Panc1 (cell line): ENCODE measurements around the gene RNF4. TPM values are rescaled to one million over a fixed set of nuclear protein-coding genes. Genes with fewer than 3 reads are reported as not detected.

Experiments
- ATAC-seq: fragments of 200-7000 bp; cut with Tn5 transposase; 2 replicates; pipeline ENCODE4 v1.9.1; 2020; ENCODE audit warnings: mild to moderate bottlenecking, moderate library complexity
- BruUV-seq: library from RNA; stranded (reverse); fragments of 400-500 nt; replicated peaks from 2 replicates; lab custom pipeline; 2021; lab: Mats Ljungman, UMichigan
- CTCF ChIA-PET: fragments of 300-600 bp; sonication (Branson Sonifier 250); formaldehyde crosslinking; loops from one replicate; lab custom pipeline; 2022; ENCODE audit warnings: antibody characterized with exemption; lab: Charles Lee
- POLR2A ChIA-PET: fragments of 300-600 bp; sonication (Branson Sonifier 250); formaldehyde crosslinking; loops from one replicate; lab custom pipeline; 2022; ENCODE audit warnings: antibody characterized with exemption; lab: Charles Lee
- DNase-seq: peaks from one replicate; pipeline ENCODE4 v3.0.0-alpha.2; 2010; ENCODE audit warnings: low read depth, low spot score
- H3K27ac ChIP-seq: 2 replicates; pipeline ENCODE4 v1.5.1; 2011; ENCODE audit warnings: mild to moderate bottlenecking, low read length, inconsistent platforms
- H3K27me3 ChIP-seq: fragments of 200-500 bp; sonication (Bioruptor generic); 2 replicates; pipeline ENCODE4 v1.6.0; 2014; ENCODE audit warnings: low read length, inconsistent platforms; ENCODE audit not compliant: control insufficient read depth, insufficient read depth
- H3K36me3 ChIP-seq: fragments of 200-500 bp; sonication (Bioruptor generic); 2 replicates; pipeline ENCODE4 v1.5.1; 2014; ENCODE audit warnings: inconsistent platforms, mild to moderate bottlenecking, low read length, moderate library complexity; ENCODE audit not compliant: control insufficient read depth, insufficient read depth
- H3K4me1 ChIP-seq: 2 replicates; pipeline ENCODE4 v1.5.1; 2011; ENCODE audit warnings: inconsistent platforms, mild to moderate bottlenecking, low read length, moderate library complexity; ENCODE audit not compliant: control insufficient read depth, insufficient read depth
- H3K4me3 ChIP-seq, 2 experiments: 2 replicates each; pipeline ENCODE4 v1.5.1; 2011 to 2012; ENCODE audit warnings: low read depth in 2 of 2, low read length in 2 of 2, mild to moderate bottlenecking in 2 of 2, inconsistent platforms in 1 of 2, moderate library complexity in 1 of 2
- H3K9me3 ChIP-seq: fragments of 200-500 bp; sonication (Bioruptor generic); 2 replicates; pipeline ENCODE4 v1.5.1; 2014; ENCODE audit warnings: low read depth, mild to moderate bottlenecking, inconsistent platforms, low read length, moderate library complexity; ENCODE audit not compliant: control insufficient read depth, insufficient read depth
- POLR2AphosphoS5 ChIP-seq: IDR thresholded peaks from 2 replicates; pipeline ENCODE4 v1.6.1; 2012; ENCODE audit warnings: mild to moderate bottlenecking, low read depth, low read length, moderate library complexity
- SIN3A ChIP-seq: IDR thresholded peaks from 2 replicates; pipeline ENCODE4 v1.6.1; 2012; ENCODE audit warnings: low read depth, mild to moderate bottlenecking, low read length, moderate library complexity, borderline replicate concordance; ENCODE audit not compliant: insufficient read depth
- TCF7L2 ChIP-seq: IDR thresholded peaks from 2 replicates; pipeline ENCODE4 v1.6.1; 2011; ENCODE audit warnings: mild to moderate bottlenecking, low read depth, low read length, inconsistent platforms
- in situ Hi-C: cut with HindIII; loops from 2 replicates; pipeline ENCODE4 v1.10.0; 2016; ENCODE audit warnings: low sequenced_read_pairs, low pct_unique_long_range_greater_than_20kb
- intact Hi-C: fragments of 100-400 bp; cut with micrococcal nuclease; formaldehyde crosslinking; loops from one replicate; pipeline ENCODE4 v1.10.0; 2022; ENCODE audit not compliant: unreplicated experiment
- total RNA-seq: library from RNA; stranded (reverse); gene quantifications from one replicate; pipeline ENCODE4 v1.2.1, GENCODE V29; 2021; ENCODE audit not compliant: unreplicated experiment
- TF ChIP-seq, protein P1 (sequence below), 2 experiments: IDR thresholded peaks; 2 replicates each; pipeline ENCODE4 v1.6.1; 2011 to 2012; ENCODE audit warnings: low read depth in 2 of 2, control low read depth in 1 of 2, low read length in 1 of 2, mild to moderate bottlenecking in 1 of 2, moderate library complexity in 1 of 2; ENCODE audit not compliant: insufficient read depth in 1 of 2
- TF ChIP-seq, protein P2 (sequence below): fragments of 450-650 bp; IDR thresholded peaks from 2 replicates; pipeline ENCODE4 v1.5.1; 2017; ENCODE audit warnings: mild to moderate bottlenecking

The RNF4 gene
- total RNA-seq, 1 experiment from 2014 or later, result 55.0 TPM

DNA sequence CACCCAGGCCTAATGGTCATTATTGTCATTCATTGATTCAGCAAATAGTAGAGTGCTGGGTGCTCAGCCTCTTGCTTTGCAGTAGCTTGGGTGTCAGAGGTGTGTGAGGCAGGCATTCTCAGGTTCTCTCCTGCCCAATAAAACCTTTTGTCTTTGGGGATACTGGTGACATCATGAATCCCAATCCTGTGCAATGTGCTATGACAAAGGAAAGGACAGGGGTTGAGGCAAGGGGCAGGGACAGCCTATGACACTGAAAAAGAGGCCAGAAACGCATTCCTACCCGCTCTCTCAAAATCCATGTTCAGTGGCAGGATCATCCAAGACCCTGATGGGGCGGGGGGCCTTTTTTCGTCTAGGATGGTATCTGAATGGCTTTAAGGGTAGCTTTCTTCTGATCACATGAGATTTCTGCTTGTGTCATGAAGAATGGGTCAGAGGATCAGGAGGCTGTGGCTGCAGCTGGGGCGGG is 66.0 kb downstream of the RNF4 start:
- CTCF ChIA-PET, result no interaction called here
- in situ Hi-C loops, result no loop called here

DNA sequence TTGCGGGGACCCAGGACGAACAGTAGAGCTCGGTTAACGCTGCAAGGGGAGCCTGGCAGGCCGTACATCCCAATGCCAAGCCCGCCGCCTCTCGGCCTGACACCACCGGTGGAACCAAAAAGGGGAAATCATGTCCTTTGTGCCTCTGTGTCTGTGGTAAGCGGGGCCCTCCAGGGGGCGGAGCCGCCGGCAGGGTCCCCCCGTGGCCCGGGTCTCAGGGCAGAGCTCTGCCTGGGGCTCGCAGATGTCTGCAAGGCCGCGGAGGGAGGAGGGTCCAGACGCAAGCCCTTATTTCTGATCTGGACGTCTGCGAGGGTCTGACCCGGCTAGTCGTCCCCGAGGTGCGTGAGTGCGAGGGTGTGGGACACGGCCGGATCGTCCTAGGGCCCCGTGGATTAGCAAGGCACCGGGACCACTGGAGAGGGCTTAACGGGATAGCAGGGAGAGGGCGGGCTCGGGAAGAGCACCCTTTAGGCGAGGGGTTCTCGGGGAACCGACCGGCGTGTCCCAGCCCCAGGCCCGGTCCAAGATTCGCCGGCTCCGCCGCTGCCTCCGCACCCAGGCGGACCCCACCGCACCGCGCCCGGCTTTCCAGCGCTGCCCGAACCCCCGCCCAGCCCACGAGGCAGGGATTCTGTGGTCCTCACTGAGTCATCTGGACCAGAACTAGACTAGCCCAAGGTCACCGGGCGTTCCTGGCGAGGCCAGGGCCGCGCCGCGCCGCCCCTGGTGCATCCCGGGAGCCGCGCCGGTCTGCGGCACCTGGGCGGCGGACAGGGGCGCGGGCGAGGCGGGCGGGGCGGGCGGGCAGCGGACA is 66.7 kb downstream of the RNF4 start:
- H3K4me3 ChIP-seq, result peak overlapping the region; percentile 63 to 67
- H3K9me3 ChIP-seq, result no peaks in the 10 kb centered on the region
- BruUV-seq, result no TSS peak
- no peak for DNase-seq
- peak; percentile 12 for ATAC-seq
- H3K36me3 ChIP-seq, result no peaks in the 10 kb centered on the region; the same call in 1 of the 2 replicates
- CTCF ChIA-PET, result interaction anchor here (0.6 kb wide), 1 partner anchor 367 kb away, joined by 6 read pairs; no protein-coding TSS in a partner anchor
- peaks cover 5% of the 10 kb centered on the region; the same call in 1 of the 2 replicates for H3K4me1 ChIP-seq
- intact Hi-C loops, result no loop called here
- in situ Hi-C loops, result no loop called here
- POLR2A ChIA-PET, result no interaction called here
- H3K27ac ChIP-seq, result peak overlapping the region; percentile 84
- TF ChIP-seq SIN3A (no peak), POLR2AphosphoS5 (peak; percentile 36; the same call in 1 of the 2 replicates)
- TF ChIP-seq, protein P1, sequence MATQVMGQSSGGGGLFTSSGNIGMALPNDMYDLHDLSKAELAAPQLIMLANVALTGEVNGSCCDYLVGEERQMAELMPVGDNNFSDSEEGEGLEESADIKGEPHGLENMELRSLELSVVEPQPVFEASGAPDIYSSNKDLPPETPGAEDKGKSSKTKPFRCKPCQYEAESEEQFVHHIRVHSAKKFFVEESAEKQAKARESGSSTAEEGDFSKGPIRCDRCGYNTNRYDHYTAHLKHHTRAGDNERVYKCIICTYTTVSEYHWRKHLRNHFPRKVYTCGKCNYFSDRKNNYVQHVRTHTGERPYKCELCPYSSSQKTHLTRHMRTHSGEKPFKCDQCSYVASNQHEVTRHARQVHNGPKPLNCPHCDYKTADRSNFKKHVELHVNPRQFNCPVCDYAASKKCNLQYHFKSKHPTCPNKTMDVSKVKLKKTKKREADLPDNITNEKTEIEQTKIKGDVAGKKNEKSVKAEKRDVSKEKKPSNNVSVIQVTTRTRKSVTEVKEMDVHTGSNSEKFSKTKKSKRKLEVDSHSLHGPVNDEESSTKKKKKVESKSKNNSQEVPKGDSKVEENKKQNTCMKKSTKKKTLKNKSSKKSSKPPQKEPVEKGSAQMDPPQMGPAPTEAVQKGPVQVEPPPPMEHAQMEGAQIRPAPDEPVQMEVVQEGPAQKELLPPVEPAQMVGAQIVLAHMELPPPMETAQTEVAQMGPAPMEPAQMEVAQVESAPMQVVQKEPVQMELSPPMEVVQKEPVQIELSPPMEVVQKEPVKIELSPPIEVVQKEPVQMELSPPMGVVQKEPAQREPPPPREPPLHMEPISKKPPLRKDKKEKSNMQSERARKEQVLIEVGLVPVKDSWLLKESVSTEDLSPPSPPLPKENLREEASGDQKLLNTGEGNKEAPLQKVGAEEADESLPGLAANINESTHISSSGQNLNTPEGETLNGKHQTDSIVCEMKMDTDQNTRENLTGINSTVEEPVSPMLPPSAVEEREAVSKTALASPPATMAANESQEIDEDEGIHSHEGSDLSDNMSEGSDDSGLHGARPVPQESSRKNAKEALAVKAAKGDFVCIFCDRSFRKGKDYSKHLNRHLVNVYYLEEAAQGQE (IDR thresholded peaks at IDR 0.05; ENCODE audit: insufficient read depth in 1 of 2, low read depth in 2 of 2, low read length in 1 of 2), result no peak
- H3K27me3 ChIP-seq, result no peaks in the 10 kb centered on the region

More for the DNA sequence above, 66.0 kb downstream of the RNF4 start:
- H3K36me3 ChIP-seq, result no peaks in the 10 kb centered on the region; the same call in 1 of the 2 replicates
- H3K27ac ChIP-seq, result peak overlapping the region; percentile 84
- H3K27me3 ChIP-seq, result no peaks in the 10 kb centered on the region
- ATAC-seq, result no peak
- peaks cover 5% of the 10 kb centered on the region; the same call in 1 of the 2 replicates for H3K4me1 ChIP-seq
- H3K9me3 ChIP-seq, result no peaks in the 10 kb centered on the region
- POLR2A ChIA-PET, result no interaction called here
- TF ChIP-seq, protein P2, sequence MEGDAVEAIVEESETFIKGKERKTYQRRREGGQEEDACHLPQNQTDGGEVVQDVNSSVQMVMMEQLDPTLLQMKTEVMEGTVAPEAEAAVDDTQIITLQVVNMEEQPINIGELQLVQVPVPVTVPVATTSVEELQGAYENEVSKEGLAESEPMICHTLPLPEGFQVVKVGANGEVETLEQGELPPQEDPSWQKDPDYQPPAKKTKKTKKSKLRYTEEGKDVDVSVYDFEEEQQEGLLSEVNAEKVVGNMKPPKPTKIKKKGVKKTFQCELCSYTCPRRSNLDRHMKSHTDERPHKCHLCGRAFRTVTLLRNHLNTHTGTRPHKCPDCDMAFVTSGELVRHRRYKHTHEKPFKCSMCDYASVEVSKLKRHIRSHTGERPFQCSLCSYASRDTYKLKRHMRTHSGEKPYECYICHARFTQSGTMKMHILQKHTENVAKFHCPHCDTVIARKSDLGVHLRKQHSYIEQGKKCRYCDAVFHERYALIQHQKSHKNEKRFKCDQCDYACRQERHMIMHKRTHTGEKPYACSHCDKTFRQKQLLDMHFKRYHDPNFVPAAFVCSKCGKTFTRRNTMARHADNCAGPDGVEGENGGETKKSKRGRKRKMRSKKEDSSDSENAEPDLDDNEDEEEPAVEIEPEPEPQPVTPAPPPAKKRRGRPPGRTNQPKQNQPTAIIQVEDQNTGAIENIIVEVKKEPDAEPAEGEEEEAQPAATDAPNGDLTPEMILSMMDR, result no peak
- no peak for TF ChIP-seq TCF7L2
- TF ChIP-seq SIN3A, result no peak
- no peak for TF ChIP-seq POLR2AphosphoS5
- TF ChIP-seq, protein P1 (IDR thresholded peaks at IDR 0.05; ENCODE audit: insufficient read depth in 1 of 2, low read depth in 2 of 2, low read length in 1 of 2), result no peak
- H3K4me3 ChIP-seq, result peak overlapping the region; percentile 63 to 67
- intact Hi-C loops, result no loop called here
- DNase-seq, result no peak
- BruUV-seq, result TSS peak; percentile 94
